ENCODE measurements around the gene PPCDC. TPM values are rescaled to one million over a fixed set of nuclear protein-coding genes. Genes with fewer than 3 reads are reported as not detected.
A peak's percentile ranks its signal among the peaks of the same experiment; 100 is the strongest.

Gene PPCDC
- total and polyA plus RNA-seq, 2 of the 4 experiments (the other 2 are of a cell fraction) = 13.3 to 16.3 TPM

GRCh38 chr15:75065851-75066509 is 42.6 kb downstream of the PPCDC start:
- H2BK120ac ChIP-seq (ENCODE audit: low read depth, low read length) = no peak overlapping the region
- ChIA-PET CTCF (interaction anchor here (0.6 to 0.7 kb wide), 2 partner anchors 34 to 220 kb away, joined by 6 read pairs; no protein-coding TSS in a partner anchor), POLR2A (ENCODE audit: unreplicated experiment) (no interaction called here)
- in situ Hi-C loops (cut with MboI; ENCODE audit: low sequenced_read_pairs) = no loop called here
- no peak overlapping the region for H3K18ac ChIP-seq (ENCODE audit: low read depth, low read length)
- no peak overlapping the region for H3K56ac ChIP-seq (ENCODE audit: extremely low read depth, insufficient read depth, low read length)
- H3K79me1 ChIP-seq (ENCODE audit: low read depth in 1 of 2, low read length in 2 of 2) = no peaks in the 10 kb centered on the region
- TF ChIP-seq CHD1 (IDR thresholded peaks at IDR 0.05; ENCODE audit: low read depth, low read length) (no peak), MAFK (IDR thresholded peaks at IDR 0.05; ENCODE audit: low read depth, low read length) (no peak), RFX5 (IDR thresholded peaks at IDR 0.05; ENCODE audit: low read depth, low read length) (no peak), MXI1 (IDR thresholded peaks at IDR 0.05; ENCODE audit: borderline replicate concordance, low read depth, low read length) (no peak), BHLHE40 (IDR thresholded peaks at IDR 0.05; ENCODE audit: low read depth, low read length) (no peak), RAD21 (IDR thresholded peaks at IDR 0.05; ENCODE audit: low read length) (no peak), CTCF (conservative IDR thresholded peaks at IDR 0.05; ENCODE audit: low read depth, low read length) (no peak), NFE2L2 (IDR thresholded peaks at IDR 0.05; ENCODE audit: low read depth, low read length) (no peak), FOS (IDR thresholded peaks at IDR 0.05; ENCODE audit: low read depth, low read length) (no peak), RCOR1 (IDR thresholded peaks at IDR 0.05; ENCODE audit: insufficient replicate concordance, low read length) (no peak), ELK1 (IDR thresholded peaks at IDR 0.05; ENCODE audit: borderline replicate concordance, low read depth, low read length) (no peak), MAZ (IDR thresholded peaks at IDR 0.05; ENCODE audit: borderline replicate concordance, low read depth, low read length) (no peak), SMC3 (IDR thresholded peaks at IDR 0.05; ENCODE audit: low read depth, low read length) (no peak)
- H2AFZ ChIP-seq (replicated peaks; ENCODE audit: low read length, poor library complexity) = no peak overlapping the region
- ATAC-seq (ENCODE audit: low read depth) (no peak), DNase-seq (no peak)
- H2BK15ac ChIP-seq (ENCODE audit: low read depth, low read length) = no peak overlapping the region
- H3K27me3 ChIP-seq (ENCODE audit: control insufficient read depth, insufficient read depth, low read length) = peaks cover 12% of the 10 kb centered on the region
- H3K27ac ChIP-seq (ENCODE audit: insufficient read depth, low read length) = no peak overlapping the region
- dilution Hi-C loops (cut with HindIII; ENCODE audit: low sequenced_read_pairs, unreplicated experiment) = no loop called here
- peak overlapping the region; percentile 28 for H2AK9ac ChIP-seq (replicated peaks; ENCODE audit: low read depth, low read length, poor library complexity)
- 0 out of 2 replicates have a peak, but pooled peaks cover 2% of the 10 kb centered on the region for H3K9me3 ChIP-seq (ENCODE audit: control insufficient read depth, insufficient read depth, low read length)
- WGBS, 2 experiments (ENCODE audit: extremely low coverage in 2 of 2, insufficient read length in 1 of 2) = no CpG with 5 or more reads among the region's 6 CpGs
- no peak overlapping the region for H4K5ac ChIP-seq (ENCODE audit: low read depth, low read length)
- H3K14ac ChIP-seq (replicated peaks; ENCODE audit: low read depth, low read length) = no peak overlapping the region
- H4K91ac ChIP-seq (ENCODE audit: insufficient read depth, low read depth, low read length) = no peak overlapping the region
- intact Hi-C loops (cut with micrococcal nuclease) = no loop called here
- H2BK20ac ChIP-seq (ENCODE audit: low read depth, low read length) = no peak overlapping the region
- H3K9ac ChIP-seq (ENCODE audit: low read depth, low read length) = no peak overlapping the region
- no peaks in the 10 kb centered on the region for H3K36me3 ChIP-seq (ENCODE audit: control insufficient read depth, insufficient read depth, low read length)
- H2BK5ac ChIP-seq (ENCODE audit: low read depth, low read length, poor library complexity, severe bottlenecking) = no peak overlapping the region
- H3K4ac ChIP-seq (ENCODE audit: low read depth, low read length) = no peak overlapping the region
- no peaks in the 10 kb centered on the region; the same call in 1 of the 2 replicates for H3K4me1 ChIP-seq (ENCODE audit: control insufficient read depth, insufficient read depth, low read length)
- H3K4me3 ChIP-seq (ENCODE audit: insufficient read depth, low read depth, low read length) = no peak overlapping the region
- H3K23ac ChIP-seq (ENCODE audit: low read depth, low read length) = no peak overlapping the region
- H2AK5ac ChIP-seq (ENCODE audit: low read depth, low read length) = no peak overlapping the region
- H4K20me1 ChIP-seq (ENCODE audit: insufficient read depth, low read length) = 0 out of 2 replicates have a peak, but pooled peaks cover 3% of the 10 kb centered on the region
- no peaks in the 10 kb centered on the region for H3K9me1 ChIP-seq (ENCODE audit: insufficient read depth, low read length)
- H4K8ac ChIP-seq (ENCODE audit: low read depth in 2 of 2, low read length in 2 of 2) = no peak overlapping the region
- H3K4me2 ChIP-seq (ENCODE audit: low read depth, low read length) = no peak overlapping the region
- BruUV-seq (replicated peaks) = no TSS peak
